HCT116 (cell line): Measurements from ENCODE around the gene TEF. TPM values are rescaled to one million over a fixed set of nuclear protein-coding genes. Genes with fewer than 3 reads are reported as not detected.

ENCODE experiments used
- ATAC-seq: fragments of 200-7000 bp; cut with Tn5 transposase; 2 replicates; pipeline ENCODE4 v1.9.1; 2020; ENCODE audit warnings: mild to moderate bottlenecking, moderate library complexity
- BruUV-seq: library from RNA; stranded (reverse); fragments of 400-500 nt; replicated peaks from 2 replicates; lab custom pipeline; 2021; lab: Mats Ljungman, UMichigan
- CTCF ChIA-PET: fragments of 300-600 bp; sonication (Branson Sonifier 250); formaldehyde crosslinking; loops from one replicate; lab custom pipeline; 2021; ENCODE audit warnings: antibody characterized with exemption; lab: Charles Lee
- POLR2A ChIA-PET: fragments of 300-600, 350-600 bp; sonication (Branson Sonifier 250); formaldehyde crosslinking; loops from one replicate; lab custom pipeline; 2021; ENCODE audit warnings: antibody characterized with exemption; lab: Charles Lee
- RAD21 ChIA-PET, 2 experiments: fragments of 300-600 bp; sonication (Branson Sonifier 250); formaldehyde crosslinking; loops; one replicate each; lab custom pipeline; 2023; ENCODE audit warnings: low total read pairs in 2 of 2; ENCODE audit not compliant: uncharacterized antibody in 2 of 2, unreplicated experiment in 2 of 2, low non-redundant PET in 1 of 2; lab: Charles Lee
- DNase-seq: peaks from one replicate; pipeline ENCODE4 v3.0.0-alpha.2; 2010; ENCODE audit warnings: low read depth, low spot score
- H2AFZ ChIP-seq: fragments of 200-600 bp; shearing (Covaris generic), sonication (generic); 2 replicates; pipeline ENCODE4 v1.6.1; 2017; ENCODE audit warnings: low read depth, mixed run types, mixed read lengths, antibody characterized with exemption, low read length; ENCODE audit not compliant: poor library complexity, severe bottlenecking
- H3K27ac ChIP-seq: 2 replicates; pipeline ENCODE4 v1.5.1; 2012; ENCODE audit warnings: low read depth, low read length
- H3K27me3 ChIP-seq: fragments of 200-600 bp; sonication (generic); 2 replicates; pipeline ENCODE4 v1.6.1; 2016; ENCODE audit warnings: mixed run types, low read length, mixed read lengths; ENCODE audit not compliant: insufficient read depth
- H3K36me3 ChIP-seq, 2 experiments: fragments of 200-500 bp in 1 of 2; fragments of 200-600 bp in 1 of 2; sonication (Bioruptor generic) in 1 of 2; sonication (generic) in 1 of 2; 2 replicates each; pipeline versions ENCODE4 v1.5.1 to v1.6.1; 2014 to 2016; ENCODE audit warnings: low read length in 2 of 2, inconsistent platforms in 1 of 2, mixed read lengths in 1 of 2, mixed run types in 1 of 2; ENCODE audit not compliant: insufficient read depth in 2 of 2, control insufficient read depth in 1 of 2
- H3K4me1 ChIP-seq, 2 experiments: fragments of 200-600 bp in 1 of 2; sonication (generic) in 1 of 2; 2 replicates each; pipeline versions ENCODE4 v1.5.1 to v1.6.1; 2012 to 2017; ENCODE audit warnings: low read length in 2 of 2, inconsistent platforms in 1 of 2, mild to moderate bottlenecking in 1 of 2, mixed read lengths in 1 of 2, mixed run types in 1 of 2, moderate library complexity in 1 of 2; ENCODE audit not compliant: insufficient read depth in 2 of 2, control insufficient read depth in 1 of 2
- H3K4me2 ChIP-seq: fragments of 200-600 bp; sonication (generic); 2 replicates; pipeline ENCODE4 v1.6.1; 2017; ENCODE audit warnings: mixed run types, low read length, mixed read lengths
- H3K4me3 ChIP-seq, 2 experiments: fragments of 200-600 bp in 1 of 2; sonication (generic) in 1 of 2; replicated peaks in 1 of 2; 2 replicates each; pipeline ENCODE4 v1.5.1; 2011 to 2016; ENCODE audit warnings: low read length in 2 of 2, control low read depth in 1 of 2, low read depth in 1 of 2, mild to moderate bottlenecking in 1 of 2, mixed read lengths in 1 of 2, mixed run types in 1 of 2
- H3K79me2 ChIP-seq: fragments of 200-600 bp; sonication (generic); 2 replicates; pipeline ENCODE4 v1.6.1; 2017; ENCODE audit warnings: mild to moderate bottlenecking, mixed run types, low read length, moderate library complexity, mixed read lengths; ENCODE audit not compliant: insufficient read depth
- H3K9ac ChIP-seq: fragments of 200-600 bp; sonication (generic); 2 replicates; pipeline ENCODE4 v1.6.1; 2016; ENCODE audit warnings: low read length, mixed read lengths
- H3K9me2 ChIP-seq: fragments of 200-600 bp; sonication (generic), shearing (Covaris generic); 2 replicates; pipeline ENCODE4 v1.6.1; 2017; ENCODE audit warnings: mixed run types, mild to moderate bottlenecking, moderate library complexity; ENCODE audit not compliant: insufficient read depth
- H3K9me3 ChIP-seq, 2 experiments: fragments of 200-500 bp in 1 of 2; fragments of 200-600 bp in 1 of 2; sonication (Bioruptor generic) in 1 of 2; sonication (generic) in 1 of 2; 2 replicates each; pipeline ENCODE4 v1.6.1; 2014 to 2017; ENCODE audit warnings: low read length in 2 of 2, mixed read lengths in 2 of 2, inconsistent platforms in 1 of 2, low read depth in 1 of 2, mild to moderate bottlenecking in 1 of 2, mixed run types in 1 of 2, moderate library complexity in 1 of 2; ENCODE audit not compliant: control insufficient read depth in 1 of 2, insufficient read depth in 1 of 2
- H4K20me1 ChIP-seq: fragments of 200-600 bp; sonication (generic), shearing (Covaris generic); 2 replicates; pipeline ENCODE4 v1.6.1; 2017; ENCODE audit warnings: mixed run types, mild to moderate bottlenecking, moderate library complexity; ENCODE audit not compliant: insufficient read depth
- CBX3 ChIP-seq: IDR thresholded peaks from 2 replicates; pipeline ENCODE4 v1.6.1; 2012; ENCODE audit warnings: low read depth
- CEBPB ChIP-seq: IDR thresholded peaks from 2 replicates; pipeline ENCODE4 v1.6.1; 2012; ENCODE audit warnings: low read depth
- EGR1 ChIP-seq: IDR thresholded peaks from 2 replicates; pipeline ENCODE4 v1.6.1; 2012; ENCODE audit warnings: low read depth
- ELF1 ChIP-seq: IDR thresholded peaks from 2 replicates; pipeline ENCODE4 v1.6.1; 2012; ENCODE audit warnings: low read depth, borderline replicate concordance
- EZH2 ChIP-seq: fragments of 200-600 bp; sonication (generic); IDR thresholded peaks from 2 replicates; pipeline ENCODE4 v1.6.1; 2017; ENCODE audit warnings: antibody characterized with exemption, mixed run types
- EZH2phosphoT487 ChIP-seq: fragments of 200-600 bp; IDR thresholded peaks from 2 replicates; pipeline ENCODE4 v1.6.1; 2018; ENCODE audit warnings: antibody characterized with exemption, borderline replicate concordance
- FOSL1 ChIP-seq: IDR thresholded peaks from 2 replicates; pipeline ENCODE4 v1.6.1; 2012; ENCODE audit warnings: low read depth
- JUND ChIP-seq: IDR thresholded peaks from 2 replicates; pipeline ENCODE4 v1.6.1; 2012
- POLR2A ChIP-seq: IDR thresholded peaks from 2 replicates; pipeline ENCODE4 v1.7.0; 2011; ENCODE audit warnings: borderline replicate concordance; ENCODE audit not compliant: insufficient read depth, insufficient read length; ENCODE audit errors: extremely low read depth
- POLR2AphosphoS5 ChIP-seq: IDR thresholded peaks from 2 replicates; pipeline ENCODE4 v1.6.1; 2011; ENCODE audit warnings: mild to moderate bottlenecking, low read depth, low read length, moderate library complexity
- RAD21 ChIP-seq: IDR thresholded peaks from 2 replicates; pipeline ENCODE4 v1.6.1; 2012; ENCODE audit warnings: low read depth, mild to moderate bottlenecking
- SIN3A ChIP-seq: IDR thresholded peaks from 2 replicates; pipeline ENCODE4 v1.6.1; 2012; ENCODE audit warnings: low read depth
- SP1 ChIP-seq: IDR thresholded peaks from 2 replicates; pipeline ENCODE4 v1.6.1; 2012; ENCODE audit warnings: low read depth
- TCF7L2 ChIP-seq: IDR thresholded peaks from 2 replicates; pipeline ENCODE4 v1.7.0; 2011; ENCODE audit warnings: borderline replicate concordance, inconsistent platforms; ENCODE audit not compliant: insufficient read depth, insufficient read length; ENCODE audit errors: extremely low read depth
- YY1 ChIP-seq: IDR thresholded peaks from 2 replicates; pipeline ENCODE4 v1.6.1; 2011; ENCODE audit warnings: low read length, low read depth, moderate library complexity, mild to moderate bottlenecking; ENCODE audit not compliant: insufficient replicate concordance; ENCODE audit errors: extremely low read depth
- ZFX ChIP-seq: fragments of 450-650 bp; IDR thresholded peaks from 2 replicates; pipeline ENCODE4 v1.6.1; 2017
- intact Hi-C: fragments of 100-400 bp; cut with micrococcal nuclease; formaldehyde crosslinking; loops from 2 replicates; pipeline ENCODE4 v1.10.0; 2022
- total RNA-seq: library from RNA; stranded (reverse); gene quantifications from one replicate; pipeline ENCODE4 v1.2.1, GENCODE V29; 2021; ENCODE audit not compliant: unreplicated experiment
- TF ChIP-seq, protein P1 (sequence below): IDR thresholded peaks from 2 replicates; pipeline ENCODE4 v1.6.1; 2012; ENCODE audit warnings: low read depth
- TF ChIP-seq, protein P2 (sequence below), 3 experiments: fragments of 200-600 bp in 1 of 3; sonication (generic) in 1 of 3; IDR thresholded peaks in 2 of 3; conservative IDR thresholded peaks in 1 of 3; 2 replicates each; pipeline ENCODE4 v1.5.1; 2012 to 2017; ENCODE audit warnings: low read depth in 2 of 3, low read length in 2 of 3, antibody characterized with exemption in 1 of 3, borderline replicate concordance in 1 of 3, control low read depth in 1 of 3, mild to moderate bottlenecking in 1 of 3, mixed read lengths in 1 of 3, mixed run types in 1 of 3, moderate library complexity in 1 of 3; ENCODE audit not compliant: insufficient read depth in 1 of 3
- TF ChIP-seq, protein P3 (sequence below): IDR thresholded peaks from 2 replicates; pipeline ENCODE4 v1.6.1; 2011; ENCODE audit warnings: mild to moderate bottlenecking, low read length, moderate library complexity; ENCODE audit not compliant: insufficient replicate concordance; ENCODE audit errors: extremely low read depth
- TF ChIP-seq, protein P4 (sequence below): IDR thresholded peaks from 2 replicates; pipeline ENCODE4 v1.6.1; 2012

Gene TEF
- total RNA-seq, 1 experiment from 2014 or later: 16.5 TPM

DNA sequence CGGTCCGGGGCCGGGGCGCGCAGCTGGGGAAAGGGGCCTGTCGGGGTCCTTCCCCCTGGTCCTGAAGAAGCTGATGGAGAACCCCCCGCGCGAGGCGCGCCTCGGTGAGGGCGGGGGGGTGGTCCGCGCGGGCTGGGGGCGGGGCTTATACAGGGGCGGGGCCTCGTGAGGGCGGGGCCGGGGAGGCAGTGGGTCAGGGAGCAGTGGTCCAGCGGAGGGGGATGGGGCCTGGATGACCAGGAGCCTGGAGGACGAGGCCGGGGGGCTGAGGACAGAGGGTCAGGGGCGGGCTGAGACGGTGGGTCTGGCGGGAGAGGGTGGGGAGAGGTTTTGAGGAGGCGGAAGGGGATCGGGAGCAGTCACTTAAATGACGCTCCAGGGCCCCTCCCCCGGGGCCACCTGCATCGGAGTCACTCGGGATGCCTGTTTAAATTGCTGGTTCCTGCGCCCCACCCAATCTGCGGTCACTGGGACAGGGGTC is 396 bp downstream of the TEF start:
- Histone ChIP-seq H3K4me3 (peak overlapping the region; percentile 52 to 65), H3K4me1 (peaks cover 14 to 38% of the 10 kb centered on the region in 2 experiments), H2AFZ (no peak overlapping the region), H3K9ac (peak overlapping the region; percentile 88), H3K9me2 (no peaks in the 10 kb centered on the region), H3K4me2 (peak overlapping the region; percentile 86), H3K79me2 (no peaks in the 10 kb centered on the region), H3K36me3 (no peaks in the 10 kb centered on the region), H3K9me3 (no peaks in the 10 kb centered on the region), H3K27ac (peak overlapping the region; percentile 97), H3K27me3 (no peaks in the 10 kb centered on the region), H4K20me1 (no peaks in the 10 kb centered on the region)
- ATAC-seq: peak; percentile 51
- TF ChIP-seq EGR1 (no peak), POLR2AphosphoS5 (no peak), SP1 (no peak), RAD21 (no peak), EZH2phosphoT487 (no peak), ZFX (no peak), SIN3A (no peak), CEBPB (no peak), JUND (no peak), CBX3 (no peak), TCF7L2 (no peak), YY1 (no peak), ELF1 (no peak), EZH2 (no peak), FOSL1 (no peak), POLR2A (no peak)
- TF ChIP-seq, protein P1, sequence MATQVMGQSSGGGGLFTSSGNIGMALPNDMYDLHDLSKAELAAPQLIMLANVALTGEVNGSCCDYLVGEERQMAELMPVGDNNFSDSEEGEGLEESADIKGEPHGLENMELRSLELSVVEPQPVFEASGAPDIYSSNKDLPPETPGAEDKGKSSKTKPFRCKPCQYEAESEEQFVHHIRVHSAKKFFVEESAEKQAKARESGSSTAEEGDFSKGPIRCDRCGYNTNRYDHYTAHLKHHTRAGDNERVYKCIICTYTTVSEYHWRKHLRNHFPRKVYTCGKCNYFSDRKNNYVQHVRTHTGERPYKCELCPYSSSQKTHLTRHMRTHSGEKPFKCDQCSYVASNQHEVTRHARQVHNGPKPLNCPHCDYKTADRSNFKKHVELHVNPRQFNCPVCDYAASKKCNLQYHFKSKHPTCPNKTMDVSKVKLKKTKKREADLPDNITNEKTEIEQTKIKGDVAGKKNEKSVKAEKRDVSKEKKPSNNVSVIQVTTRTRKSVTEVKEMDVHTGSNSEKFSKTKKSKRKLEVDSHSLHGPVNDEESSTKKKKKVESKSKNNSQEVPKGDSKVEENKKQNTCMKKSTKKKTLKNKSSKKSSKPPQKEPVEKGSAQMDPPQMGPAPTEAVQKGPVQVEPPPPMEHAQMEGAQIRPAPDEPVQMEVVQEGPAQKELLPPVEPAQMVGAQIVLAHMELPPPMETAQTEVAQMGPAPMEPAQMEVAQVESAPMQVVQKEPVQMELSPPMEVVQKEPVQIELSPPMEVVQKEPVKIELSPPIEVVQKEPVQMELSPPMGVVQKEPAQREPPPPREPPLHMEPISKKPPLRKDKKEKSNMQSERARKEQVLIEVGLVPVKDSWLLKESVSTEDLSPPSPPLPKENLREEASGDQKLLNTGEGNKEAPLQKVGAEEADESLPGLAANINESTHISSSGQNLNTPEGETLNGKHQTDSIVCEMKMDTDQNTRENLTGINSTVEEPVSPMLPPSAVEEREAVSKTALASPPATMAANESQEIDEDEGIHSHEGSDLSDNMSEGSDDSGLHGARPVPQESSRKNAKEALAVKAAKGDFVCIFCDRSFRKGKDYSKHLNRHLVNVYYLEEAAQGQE: no peak
- TF ChIP-seq, protein P2, sequence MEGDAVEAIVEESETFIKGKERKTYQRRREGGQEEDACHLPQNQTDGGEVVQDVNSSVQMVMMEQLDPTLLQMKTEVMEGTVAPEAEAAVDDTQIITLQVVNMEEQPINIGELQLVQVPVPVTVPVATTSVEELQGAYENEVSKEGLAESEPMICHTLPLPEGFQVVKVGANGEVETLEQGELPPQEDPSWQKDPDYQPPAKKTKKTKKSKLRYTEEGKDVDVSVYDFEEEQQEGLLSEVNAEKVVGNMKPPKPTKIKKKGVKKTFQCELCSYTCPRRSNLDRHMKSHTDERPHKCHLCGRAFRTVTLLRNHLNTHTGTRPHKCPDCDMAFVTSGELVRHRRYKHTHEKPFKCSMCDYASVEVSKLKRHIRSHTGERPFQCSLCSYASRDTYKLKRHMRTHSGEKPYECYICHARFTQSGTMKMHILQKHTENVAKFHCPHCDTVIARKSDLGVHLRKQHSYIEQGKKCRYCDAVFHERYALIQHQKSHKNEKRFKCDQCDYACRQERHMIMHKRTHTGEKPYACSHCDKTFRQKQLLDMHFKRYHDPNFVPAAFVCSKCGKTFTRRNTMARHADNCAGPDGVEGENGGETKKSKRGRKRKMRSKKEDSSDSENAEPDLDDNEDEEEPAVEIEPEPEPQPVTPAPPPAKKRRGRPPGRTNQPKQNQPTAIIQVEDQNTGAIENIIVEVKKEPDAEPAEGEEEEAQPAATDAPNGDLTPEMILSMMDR (IDR thresholded peaks at IDR 0.05 in 2 of 3, conservative IDR thresholded peaks at IDR 0.05 in 1 of 3; ENCODE audit: borderline replicate concordance in 1 of 3, insufficient read depth in 1 of 3, low read depth in 2 of 3, low read length in 2 of 3): no peak
- TF ChIP-seq, protein P3, sequence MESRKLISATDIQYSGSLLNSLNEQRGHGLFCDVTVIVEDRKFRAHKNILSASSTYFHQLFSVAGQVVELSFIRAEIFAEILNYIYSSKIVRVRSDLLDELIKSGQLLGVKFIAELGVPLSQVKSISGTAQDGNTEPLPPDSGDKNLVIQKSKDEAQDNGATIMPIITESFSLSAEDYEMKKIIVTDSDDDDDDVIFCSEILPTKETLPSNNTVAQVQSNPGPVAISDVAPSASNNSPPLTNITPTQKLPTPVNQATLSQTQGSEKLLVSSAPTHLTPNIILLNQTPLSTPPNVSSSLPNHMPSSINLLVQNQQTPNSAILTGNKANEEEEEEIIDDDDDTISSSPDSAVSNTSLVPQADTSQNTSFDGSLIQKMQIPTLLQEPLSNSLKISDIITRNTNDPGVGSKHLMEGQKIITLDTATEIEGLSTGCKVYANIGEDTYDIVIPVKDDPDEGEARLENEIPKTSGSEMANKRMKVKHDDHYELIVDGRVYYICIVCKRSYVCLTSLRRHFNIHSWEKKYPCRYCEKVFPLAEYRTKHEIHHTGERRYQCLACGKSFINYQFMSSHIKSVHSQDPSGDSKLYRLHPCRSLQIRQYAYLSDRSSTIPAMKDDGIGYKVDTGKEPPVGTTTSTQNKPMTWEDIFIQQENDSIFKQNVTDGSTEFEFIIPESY: no peak
- TF ChIP-seq, protein P4, sequence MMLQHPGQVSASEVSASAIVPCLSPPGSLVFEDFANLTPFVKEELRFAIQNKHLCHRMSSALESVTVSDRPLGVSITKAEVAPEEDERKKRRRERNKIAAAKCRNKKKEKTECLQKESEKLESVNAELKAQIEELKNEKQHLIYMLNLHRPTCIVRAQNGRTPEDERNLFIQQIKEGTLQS: no peak
- CTCF ChIA-PET: interaction anchor here (1.4 to 2.4 kb wide), 5 partner anchors 15 to 144 kb away, joined by 3 to 11 read pairs (median 8); no protein-coding TSS in a partner anchor
- DNase-seq: no peak
- POLR2A ChIA-PET: interaction anchor here (0.6 to 2.4 kb wide), 12 partner anchors 10 to 717 kb away, joined by 3 to 16 read pairs (median 6); partner anchors contain the start of genes DESI1, TOB2 and XRCC6
- no TSS peak for BruUV-seq
- intact Hi-C loops: no loop called here
- RAD21 ChIA-PET: interaction anchor here in 1 of 2 experiments (0.6 to 0.7 kb wide), 2 partner anchors 110 to 114 kb away, joined by 3 to 5 read pairs; no protein-coding TSS in a partner anchor
